Endothelial cell (in vitro differentiated cells): ENCODE results near the gene HNRNPM. TPM values are rescaled to one million over a fixed set of nuclear protein-coding genes. Genes with fewer than 3 reads are reported as not detected.

ENCODE experiments used
- DNase-seq: peaks from one replicate; pipeline ENCODE4 v3.0.0; 2021; ENCODE audit warnings: low spot score
- H3K27ac Mint-ChIP-seq: one replicate; pipeline ENCODE4 v1.8.0; 2021; ENCODE audit warnings: mixed read lengths, inconsistent platforms; ENCODE audit not compliant: unreplicated experiment
- H3K27me3 Mint-ChIP-seq: one replicate; pipeline ENCODE4 v1.8.0; 2021; ENCODE audit warnings: mild to moderate bottlenecking, moderate library complexity, mixed read lengths, inconsistent platforms; ENCODE audit not compliant: unreplicated experiment
- H3K36me3 Mint-ChIP-seq: one replicate; pipeline ENCODE4 v1.8.0; 2021; ENCODE audit warnings: mild to moderate bottlenecking, low read depth, mixed read lengths, inconsistent platforms; ENCODE audit not compliant: unreplicated experiment
- H3K4me1 Mint-ChIP-seq: one replicate; pipeline ENCODE4 v1.8.0; 2021; ENCODE audit warnings: mild to moderate bottlenecking, mixed read lengths, inconsistent platforms; ENCODE audit not compliant: unreplicated experiment
- H3K4me3 Mint-ChIP-seq: one replicate; pipeline ENCODE4 v1.8.0; 2021; ENCODE audit warnings: mild to moderate bottlenecking, mixed read lengths, inconsistent platforms; ENCODE audit not compliant: unreplicated experiment
- H3K9me3 Mint-ChIP-seq: one replicate; pipeline ENCODE4 v1.8.0; 2021; ENCODE audit warnings: mixed read lengths, inconsistent platforms; ENCODE audit not compliant: unreplicated experiment
- CTCF ChIP-seq: fragments of 200-600 bp; sonication (generic); IDR thresholded peaks from one replicate; pipeline ENCODE4 v1.5.0; 2021; ENCODE audit warnings: antibody characterized with exemption; ENCODE audit not compliant: unreplicated experiment
- total RNA-seq: library from RNA; stranded (reverse); fragmentation: NEBNext Ultra II Directional; extraction: Animal tissue kit (Norgen Biotek cat#: 25700); gene quantifications from one replicate; pipeline ENCODE4 v1.2.1, GENCODE V29; 2021; ENCODE audit not compliant: unreplicated experiment

Gene HNRNPM
- total RNA-seq, 1 donor from 2014 or later = 223 TPM

DNA sequence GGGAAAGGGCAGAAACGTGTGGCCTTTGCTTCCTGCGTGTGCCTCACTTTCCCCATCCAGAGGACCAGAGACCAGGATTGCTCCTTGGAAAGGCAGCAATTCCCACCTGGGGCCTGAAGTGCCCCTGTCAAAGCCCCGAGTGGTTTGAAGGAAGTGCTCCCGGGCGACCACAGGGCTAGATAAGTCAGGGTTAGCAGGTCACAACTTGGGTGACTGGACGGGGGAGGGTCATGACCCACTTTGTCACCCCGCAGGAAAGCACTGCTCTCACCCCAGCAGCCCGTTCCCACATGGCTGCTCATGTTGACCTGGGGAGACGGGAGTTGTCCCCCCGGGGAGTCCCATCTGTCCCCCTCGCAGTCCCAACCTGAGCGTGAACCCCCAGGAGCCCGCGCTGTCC lies 57.2 kb downstream of the HNRNPM start:
- Mint-ChIP-seq H3K27ac (no peak overlapping the region), H3K27me3 (peaks cover 8% of the 10 kb centered on the region), H3K9me3 (no peaks in the 10 kb centered on the region), H3K4me3 (no peak overlapping the region), H3K36me3 (no peaks in the 10 kb centered on the region), H3K4me1 (peaks cover 3% of the 10 kb centered on the region)
- TF ChIP-seq CTCF = no peak
- DNase-seq = no peak

DNA sequence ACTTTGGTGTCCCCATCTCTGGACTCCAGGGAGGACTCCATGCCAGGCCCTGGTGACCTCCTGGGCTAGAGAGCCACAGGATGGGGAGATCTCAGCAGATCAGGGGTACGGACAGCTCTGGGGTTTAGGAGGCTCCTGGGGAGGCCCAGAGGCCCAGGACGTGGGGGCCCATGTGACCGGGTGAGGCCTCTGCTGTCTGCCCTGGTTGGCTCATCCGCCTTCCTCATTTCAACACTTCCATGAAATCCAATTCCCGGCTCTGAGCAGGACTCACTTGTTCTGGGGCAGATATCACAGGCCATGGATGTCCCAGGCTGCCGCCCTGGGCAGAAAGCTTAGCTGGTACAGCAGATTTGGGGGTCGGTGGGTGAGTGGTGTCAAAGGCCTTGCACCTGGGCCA lies 58.7 kb downstream of the HNRNPM start:
- Mint-ChIP-seq H3K36me3 (no peaks in the 10 kb centered on the region), H3K27me3 (peaks cover 8% of the 10 kb centered on the region), H3K4me1 (peaks cover 3% of the 10 kb centered on the region), H3K27ac (no peak overlapping the region), H3K4me3 (no peak overlapping the region), H3K9me3 (no peaks in the 10 kb centered on the region)
- no peak for TF ChIP-seq CTCF
- no peak for DNase-seq

DNA sequence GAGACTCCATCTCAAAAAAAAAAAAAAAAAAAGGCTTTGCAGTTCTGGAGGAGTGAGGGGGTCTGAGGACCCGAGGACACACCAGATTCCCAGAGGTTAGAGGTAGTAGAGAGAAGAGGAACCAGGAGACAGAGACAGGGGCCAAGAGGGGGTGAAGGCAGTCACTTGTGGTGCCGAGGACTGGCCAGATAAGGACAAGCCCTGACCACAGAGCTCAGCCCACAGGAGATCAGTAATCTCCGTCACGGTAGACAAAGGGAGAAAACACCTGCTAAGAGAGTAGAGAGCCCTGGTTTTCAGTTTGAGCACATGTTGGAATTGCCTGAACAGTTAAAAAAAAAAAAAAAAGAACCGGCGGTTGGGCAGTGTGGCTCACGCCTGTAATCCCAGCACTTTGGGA lies 59.4 kb downstream of the HNRNPM start:
- Mint-ChIP-seq H3K9me3 (no peaks in the 10 kb centered on the region), H3K4me3 (no peak overlapping the region), H3K27ac (no peak overlapping the region), H3K36me3 (no peaks in the 10 kb centered on the region), H3K27me3 (peaks cover 8% of the 10 kb centered on the region), H3K4me1 (peaks cover 3% of the 10 kb centered on the region)
- no peak for DNase-seq
- TF ChIP-seq CTCF = no peak

- H3K27ac Mint-ChIP-seq = no peak overlapping the region
Observed at GRCh38 chr19:8504919-8505318, 60.1 kb downstream of the HNRNPM start.

More at GRCh38 chr19:8504919-8505318, 60.1 kb downstream of the HNRNPM start:
- Mint-ChIP-seq H3K4me3 (peak overlapping the region; percentile 76), H3K36me3 (no peaks in the 10 kb centered on the region), H3K4me1 (peaks cover 3% of the 10 kb centered on the region), H3K27me3 (peaks cover 8% of the 10 kb centered on the region), H3K9me3 (no peaks in the 10 kb centered on the region)
- TF ChIP-seq CTCF = no peak
- DNase-seq = no peak
